ENCODE results near the gene DUSP22.

The DUSP22 gene

DNA sequence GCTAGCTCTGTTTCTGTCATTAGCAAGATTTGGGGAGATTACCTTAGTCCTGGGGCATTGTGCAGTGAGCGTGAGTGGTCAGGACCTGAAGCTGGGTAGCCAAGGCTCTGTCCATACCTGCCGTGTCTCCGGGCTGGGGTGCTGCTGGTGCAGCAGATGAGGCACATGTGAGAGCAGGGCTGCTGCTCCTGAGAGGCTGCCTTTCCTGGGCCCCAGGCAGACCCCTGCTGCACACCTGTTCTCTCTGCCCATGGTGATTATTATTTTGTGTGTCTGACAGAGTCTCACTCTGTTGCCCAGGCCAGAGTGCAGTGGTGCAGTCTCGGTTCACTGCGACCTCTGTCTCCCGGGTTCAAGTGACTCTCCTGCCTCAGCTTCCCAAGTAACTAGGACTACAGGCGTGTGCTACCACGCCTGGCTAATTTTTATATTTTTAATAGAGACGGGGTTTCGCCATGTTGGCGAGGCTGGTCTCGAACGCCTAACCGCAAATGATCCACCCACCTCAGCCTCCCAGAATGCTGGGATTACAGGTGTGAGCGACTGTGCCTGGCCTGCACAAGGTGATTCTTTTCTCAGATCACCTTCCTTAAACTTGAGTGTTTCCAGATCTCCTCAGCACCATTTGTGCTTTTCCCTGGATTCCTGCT, 62.5 kb downstream of the DUSP22 start:
- no peaks in the 10 kb centered on the region for H3K79me2 ChIP-seq (ENCODE audit: insufficient read depth, low read length)
- no peaks in the 10 kb centered on the region for H3K27me3 ChIP-seq (ENCODE audit: insufficient read depth, low read length, poor library complexity)
- no peak overlapping the region for H3K27ac ChIP-seq (ENCODE audit: low read length)
- H2AFZ ChIP-seq (ENCODE audit: low read depth, low read length), result no peak overlapping the region
- H3K9ac ChIP-seq (ENCODE audit: low read depth, low read length), result no peak overlapping the region
- no peak overlapping the region for H3K4me3 ChIP-seq (ENCODE audit: low read depth in 1 of 2, low read length in 2 of 2)
- no peak for DNase-seq
- H3K9me3 ChIP-seq (ENCODE audit: insufficient read depth, low read length, severe bottlenecking), result no peaks in the 10 kb centered on the region
- H4K20me1 ChIP-seq (ENCODE audit: insufficient read depth, low read length), result peaks cover 7% of the 10 kb centered on the region; the same call in 1 of the 2 replicates
- TF ChIP-seq, protein P1, sequence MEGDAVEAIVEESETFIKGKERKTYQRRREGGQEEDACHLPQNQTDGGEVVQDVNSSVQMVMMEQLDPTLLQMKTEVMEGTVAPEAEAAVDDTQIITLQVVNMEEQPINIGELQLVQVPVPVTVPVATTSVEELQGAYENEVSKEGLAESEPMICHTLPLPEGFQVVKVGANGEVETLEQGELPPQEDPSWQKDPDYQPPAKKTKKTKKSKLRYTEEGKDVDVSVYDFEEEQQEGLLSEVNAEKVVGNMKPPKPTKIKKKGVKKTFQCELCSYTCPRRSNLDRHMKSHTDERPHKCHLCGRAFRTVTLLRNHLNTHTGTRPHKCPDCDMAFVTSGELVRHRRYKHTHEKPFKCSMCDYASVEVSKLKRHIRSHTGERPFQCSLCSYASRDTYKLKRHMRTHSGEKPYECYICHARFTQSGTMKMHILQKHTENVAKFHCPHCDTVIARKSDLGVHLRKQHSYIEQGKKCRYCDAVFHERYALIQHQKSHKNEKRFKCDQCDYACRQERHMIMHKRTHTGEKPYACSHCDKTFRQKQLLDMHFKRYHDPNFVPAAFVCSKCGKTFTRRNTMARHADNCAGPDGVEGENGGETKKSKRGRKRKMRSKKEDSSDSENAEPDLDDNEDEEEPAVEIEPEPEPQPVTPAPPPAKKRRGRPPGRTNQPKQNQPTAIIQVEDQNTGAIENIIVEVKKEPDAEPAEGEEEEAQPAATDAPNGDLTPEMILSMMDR (IDR thresholded peaks at IDR 0.05; ENCODE audit: borderline replicate concordance, extremely low read depth, low read length, poor library complexity, severe bottlenecking), result no peak
- TF ChIP-seq EZH2 (IDR thresholded peaks at IDR 0.05; ENCODE audit: borderline replicate concordance, low read depth, low read length, severe bottlenecking), result no peak
- H3K4me1 ChIP-seq (ENCODE audit: insufficient read depth, low read length), result no peaks in the 10 kb centered on the region
- H3K36me3 ChIP-seq (ENCODE audit: insufficient read depth, low read length), result no peaks in the 10 kb centered on the region
- no peak overlapping the region for H3K4me2 ChIP-seq (ENCODE audit: insufficient read depth, low read length)
- no peak for ATAC-seq (ENCODE audit: insufficient read depth, low read depth)

DNA sequence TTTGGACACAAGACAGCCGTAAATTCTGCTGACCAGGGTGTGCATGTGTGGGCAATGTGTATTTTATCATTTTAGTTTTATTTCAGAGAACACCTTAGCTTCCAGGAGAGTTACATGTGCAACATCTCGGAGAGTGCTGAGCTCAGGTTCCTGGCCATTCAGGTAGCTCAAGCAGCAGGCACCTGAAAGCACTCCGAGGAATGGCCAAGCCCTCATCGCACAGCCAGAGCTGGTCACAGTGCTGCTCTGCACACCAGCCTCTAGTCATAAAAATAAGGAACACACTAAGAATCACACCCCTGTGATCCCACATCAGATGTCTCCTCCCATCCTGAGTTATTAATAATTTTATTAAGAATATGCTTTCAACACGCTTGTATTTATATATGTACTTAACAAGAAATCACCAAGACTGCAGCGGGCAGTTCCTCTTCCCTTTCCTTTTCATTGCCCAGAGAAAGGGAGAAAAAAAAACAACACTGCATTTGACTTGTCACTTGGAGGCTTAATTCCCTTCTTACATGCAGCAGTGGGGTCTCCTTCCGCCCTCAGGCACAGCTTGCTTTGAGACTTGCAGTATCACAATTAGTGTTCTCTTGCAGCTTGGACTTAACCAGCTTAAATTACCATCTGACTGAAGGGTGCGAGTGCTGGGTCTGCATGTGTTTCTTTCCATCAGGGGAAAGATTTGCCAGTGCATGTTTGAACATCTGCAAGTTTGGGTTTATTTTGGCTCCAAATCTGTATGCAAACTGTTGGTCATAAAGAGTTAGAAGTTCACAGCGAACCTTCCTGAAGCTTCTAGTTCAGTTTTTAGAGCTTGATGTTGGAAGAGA, 63.3 kb downstream of the DUSP22 start:
- ATAC-seq (ENCODE audit: insufficient read depth, low read depth) (no peak), DNase-seq (no peak)
- Histone ChIP-seq H3K27ac (ENCODE audit: low read length) (no peak overlapping the region), H3K4me3 (ENCODE audit: low read depth in 1 of 2, low read length in 2 of 2) (no peak overlapping the region), H2AFZ (ENCODE audit: low read depth, low read length) (no peak overlapping the region), H3K9me3 (ENCODE audit: insufficient read depth, low read length, severe bottlenecking) (no peaks in the 10 kb centered on the region), H3K27me3 (ENCODE audit: insufficient read depth, low read length, poor library complexity) (no peaks in the 10 kb centered on the region), H3K79me2 (ENCODE audit: insufficient read depth, low read length) (no peaks in the 10 kb centered on the region), H3K36me3 (ENCODE audit: insufficient read depth, low read length) (no peaks in the 10 kb centered on the region), H4K20me1 (ENCODE audit: insufficient read depth, low read length) (peaks cover 7% of the 10 kb centered on the region; the same call in 1 of the 2 replicates), H3K4me1 (ENCODE audit: insufficient read depth, low read length) (no peaks in the 10 kb centered on the region), H3K4me2 (ENCODE audit: insufficient read depth, low read length) (no peak overlapping the region), H3K9ac (ENCODE audit: low read depth, low read length) (no peak overlapping the region)
- no peak for TF ChIP-seq EZH2 (IDR thresholded peaks at IDR 0.05; ENCODE audit: borderline replicate concordance, low read depth, low read length, severe bottlenecking)
- TF ChIP-seq, protein P1 (IDR thresholded peaks at IDR 0.05; ENCODE audit: borderline replicate concordance, extremely low read depth, low read length, poor library complexity, severe bottlenecking), result no peak

DNA sequence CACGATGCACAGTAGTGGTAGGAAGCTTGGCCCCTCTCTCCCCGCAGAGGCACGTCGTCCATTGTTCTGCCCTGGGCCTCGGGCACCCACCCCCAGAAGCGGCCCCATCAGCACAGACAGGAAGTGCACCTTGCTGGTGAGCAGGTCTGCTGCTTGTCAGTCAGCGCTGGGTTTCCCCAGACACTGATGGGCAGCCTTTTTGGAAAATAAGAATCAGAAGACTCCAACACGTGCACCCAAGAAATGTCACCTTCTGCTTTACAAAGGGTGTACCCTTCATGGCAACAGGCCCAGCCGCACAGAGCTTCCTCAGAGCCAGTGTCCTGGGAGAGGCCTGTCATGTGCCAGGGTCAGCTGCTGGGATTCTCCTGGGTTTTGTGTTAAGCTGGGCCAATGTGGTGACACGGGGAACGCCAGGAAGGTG, 64.6 kb downstream of the DUSP22 start:
- no peak for ATAC-seq (ENCODE audit: insufficient read depth, low read depth)

More for the DNA sequence above, 64.6 kb downstream of the DUSP22 start:
- no peak for DNase-seq
- H3K79me2 ChIP-seq (ENCODE audit: insufficient read depth, low read length), result no peaks in the 10 kb centered on the region
- H4K20me1 ChIP-seq (ENCODE audit: insufficient read depth, low read length), result peaks cover 7% of the 10 kb centered on the region; the same call in 1 of the 2 replicates
- no peak overlapping the region for H3K4me3 ChIP-seq (ENCODE audit: low read depth in 1 of 2, low read length in 2 of 2)
- H3K27ac ChIP-seq (ENCODE audit: low read length), result no peak overlapping the region
- H3K9ac ChIP-seq (ENCODE audit: low read depth, low read length), result no peak overlapping the region
- H2AFZ ChIP-seq (ENCODE audit: low read depth, low read length), result no peak overlapping the region
- no peaks in the 10 kb centered on the region for H3K9me3 ChIP-seq (ENCODE audit: insufficient read depth, low read length, severe bottlenecking)
- H3K36me3 ChIP-seq (ENCODE audit: insufficient read depth, low read length), result no peaks in the 10 kb centered on the region
- no peak overlapping the region for H3K4me2 ChIP-seq (ENCODE audit: insufficient read depth, low read length)
- H3K4me1 ChIP-seq (ENCODE audit: insufficient read depth, low read length), result no peaks in the 10 kb centered on the region
- no peak for TF ChIP-seq EZH2 (IDR thresholded peaks at IDR 0.05; ENCODE audit: borderline replicate concordance, low read depth, low read length, severe bottlenecking)
- TF ChIP-seq, protein P1 (IDR thresholded peaks at IDR 0.05; ENCODE audit: borderline replicate concordance, extremely low read depth, low read length, poor library complexity, severe bottlenecking), result no peak
- no peaks in the 10 kb centered on the region for H3K27me3 ChIP-seq (ENCODE audit: insufficient read depth, low read length, poor library complexity)

Measured in DND-41 (cell line).